IMR-90 (cell line): ENCODE results near the gene CRIM1. TPM values are rescaled to one million over a fixed set of nuclear protein-coding genes. Genes with fewer than 3 reads are reported as not detected.

Experiments used
- ATAC-seq: fragments of 200-7000 bp; cut with Tn5 transposase; 2 replicates; pipeline ENCODE4 v1.9.1; 2020; ENCODE audit warnings: low read depth, mild to moderate bottlenecking, moderate library complexity
- BruUV-seq: library from RNA; stranded (reverse); fragments of 400-500 nt; replicated peaks from 2 replicates; lab custom pipeline; 2021; lab: Mats Ljungman, UMichigan
- CTCF ChIA-PET: fragments of 300-600 bp; formaldehyde crosslinking; extraction: SDS; loops from one replicate; lab custom pipeline; 2021; ENCODE audit warnings: antibody characterized with exemption; lab: Yijun Ruan, JAX
- POLR2A ChIA-PET: fragments of 300-600 bp; sonication (Branson Sonifier 250); formaldehyde crosslinking; loops from one replicate; lab custom pipeline; 2022; ENCODE audit warnings: antibody characterized with exemption; ENCODE audit not compliant: unreplicated experiment; lab: Charles Lee
- DNase-seq: peaks from one replicate; pipeline ENCODE4 v3.0.0; 2013
- H2AFZ ChIP-seq: replicated peaks from 2 replicates; pipeline ENCODE3; 2013; ENCODE audit warnings: low read length, mild to moderate bottlenecking; ENCODE audit not compliant: poor library complexity
- H2AK5ac ChIP-seq: 2 replicates; pipeline ENCODE4 v1.6.1; 2013; ENCODE audit warnings: low read depth, low read length, inconsistent platforms
- H2AK9ac ChIP-seq: replicated peaks from 2 replicates; pipeline ENCODE3; 2013; ENCODE audit warnings: mild to moderate bottlenecking, low read depth, low read length, moderate library complexity; ENCODE audit not compliant: poor library complexity
- H2BK120ac ChIP-seq: 2 replicates; pipeline ENCODE4 v1.6.1; 2013; ENCODE audit warnings: low read depth, low read length, inconsistent platforms
- H2BK15ac ChIP-seq: 3 replicates; pipeline ENCODE4 v1.6.1; 2013; ENCODE audit warnings: low read depth, low read length, inconsistent platforms
- H2BK20ac ChIP-seq: 2 replicates; pipeline ENCODE4 v1.6.1; 2013; ENCODE audit warnings: low read depth, mild to moderate bottlenecking, inconsistent platforms, low read length, moderate library complexity
- H2BK5ac ChIP-seq: 2 replicates; pipeline ENCODE4 v1.6.1; 2013; ENCODE audit warnings: mild to moderate bottlenecking, low read depth, low read length, inconsistent platforms; ENCODE audit not compliant: poor library complexity, severe bottlenecking
- H3K14ac ChIP-seq: replicated peaks from 2 replicates; pipeline ENCODE4 v1.6.1; 2013; ENCODE audit warnings: low read depth, low read length, inconsistent platforms
- H3K18ac ChIP-seq: 2 replicates; pipeline ENCODE4 v1.6.1; 2013; ENCODE audit warnings: low read depth, low read length, control low read depth
- H3K23ac ChIP-seq: 2 replicates; pipeline ENCODE4 v1.6.1; 2013; ENCODE audit warnings: low read depth, low read length, inconsistent platforms
- H3K27ac ChIP-seq: 2 replicates; pipeline ENCODE4 v1.5.1; 2013; ENCODE audit warnings: mild to moderate bottlenecking, control low read depth, low read length; ENCODE audit not compliant: insufficient read depth
- H3K27me3 ChIP-seq: 2 replicates; pipeline ENCODE4 v1.6.1; 2013; ENCODE audit warnings: low read length; ENCODE audit not compliant: control insufficient read depth, insufficient read depth
- H3K36me3 ChIP-seq: 2 replicates; pipeline ENCODE4 v1.6.1; 2013; ENCODE audit warnings: low read length, mixed read lengths; ENCODE audit not compliant: control insufficient read depth, insufficient read depth
- H3K4ac ChIP-seq: 2 replicates; pipeline ENCODE4 v1.6.1; 2013; ENCODE audit warnings: low read depth, low read length, inconsistent platforms
- H3K4me1 ChIP-seq: 2 replicates; pipeline ENCODE4 v1.6.1; 2013; ENCODE audit warnings: low read length, mixed read lengths; ENCODE audit not compliant: control insufficient read depth, insufficient read depth
- H3K4me2 ChIP-seq: 2 replicates; pipeline ENCODE4 v1.6.1; 2013; ENCODE audit warnings: low read depth, mild to moderate bottlenecking, control low read depth, low read length, moderate library complexity
- H3K4me3 ChIP-seq: 2 replicates; pipeline ENCODE4 v1.5.1; 2013; ENCODE audit warnings: low read depth, mild to moderate bottlenecking, control low read depth, low read length, moderate library complexity; ENCODE audit not compliant: insufficient read depth
- H3K56ac ChIP-seq: 2 replicates; pipeline ENCODE4 v1.6.1; 2013; ENCODE audit warnings: low read length, inconsistent platforms; ENCODE audit not compliant: insufficient read depth; ENCODE audit errors: extremely low read depth
- H3K79me1 ChIP-seq, 2 experiments: 2 replicates each; pipeline ENCODE4 v1.6.1; 2013; ENCODE audit warnings: low read length in 2 of 2, inconsistent platforms in 1 of 2, low read depth in 1 of 2
- H3K9ac ChIP-seq: 2 replicates; pipeline ENCODE4 v1.6.1; 2013; ENCODE audit warnings: low read depth, low read length, control low read depth
- H3K9me1 ChIP-seq: 2 replicates; pipeline ENCODE4 v1.6.1; 2013; ENCODE audit warnings: low read length, inconsistent platforms; ENCODE audit not compliant: insufficient read depth
- H3K9me3 ChIP-seq: 2 replicates; pipeline ENCODE4 v1.6.1; 2013; ENCODE audit warnings: low read length; ENCODE audit not compliant: control insufficient read depth, insufficient read depth
- H4K20me1 ChIP-seq: 2 replicates; pipeline ENCODE4 v1.6.1; 2013; ENCODE audit warnings: low read length, inconsistent platforms; ENCODE audit not compliant: insufficient read depth
- H4K5ac ChIP-seq: 2 replicates; pipeline ENCODE4 v1.6.1; 2013; ENCODE audit warnings: mild to moderate bottlenecking, low read depth, low read length, control low read depth
- H4K8ac ChIP-seq, 2 experiments: 2 replicates each; pipeline ENCODE4 v1.6.1; 2013; ENCODE audit warnings: low read depth in 2 of 2, low read length in 2 of 2, control low read depth in 1 of 2, inconsistent platforms in 1 of 2
- H4K91ac ChIP-seq: 2 replicates; pipeline ENCODE4 v1.6.1; 2013; ENCODE audit warnings: low read depth, low read length, inconsistent platforms; ENCODE audit not compliant: insufficient read depth
- BHLHE40 ChIP-seq: fragments of 150-350 bp; IDR thresholded peaks from 2 replicates; pipeline ENCODE4 v1.6.1; 2016; ENCODE audit warnings: mild to moderate bottlenecking, low read depth, low read length
- CEBPB ChIP-seq: IDR thresholded peaks from 2 replicates; pipeline ENCODE4 v1.6.1; 2012; ENCODE audit warnings: low read depth, low read length, improper control_type of control experiment
- CHD1 ChIP-seq: IDR thresholded peaks from 2 replicates; pipeline ENCODE4 v1.6.1; 2012; ENCODE audit warnings: low read depth, low read length, improper control_type of control experiment
- CTCF ChIP-seq: conservative IDR thresholded peaks from 2 replicates; pipeline ENCODE4 v1.5.1; 2012; ENCODE audit warnings: mild to moderate bottlenecking, low read depth, low read length, improper control_type of control experiment
- ELK1 ChIP-seq: fragments of 150-350 bp; IDR thresholded peaks from 2 replicates; pipeline ENCODE4 v1.6.1; 2016; ENCODE audit warnings: low read depth, mild to moderate bottlenecking, low read length, moderate library complexity, borderline replicate concordance
- FOS ChIP-seq: fragments of 150-350 bp; IDR thresholded peaks from 2 replicates; pipeline ENCODE4 v1.6.1; 2016; ENCODE audit warnings: low read depth, low read length
- MAFK ChIP-seq: IDR thresholded peaks from 2 replicates; pipeline ENCODE4 v1.6.1; 2012; ENCODE audit warnings: low read depth, low read length, improper control_type of control experiment
- MAZ ChIP-seq: IDR thresholded peaks from 2 replicates; pipeline ENCODE4 v1.6.1; 2012; ENCODE audit warnings: low read depth, mild to moderate bottlenecking, low read length, improper control_type of control experiment, moderate library complexity, borderline replicate concordance
- MXI1 ChIP-seq: IDR thresholded peaks from 2 replicates; pipeline ENCODE4 v1.6.1; 2012; ENCODE audit warnings: low read depth, mild to moderate bottlenecking, low read length, moderate library complexity, borderline replicate concordance
- NFE2L2 ChIP-seq: fragments of 150-350 bp; IDR thresholded peaks from 2 replicates; pipeline ENCODE4 v1.6.1; 2016; ENCODE audit warnings: low read depth, mild to moderate bottlenecking, low read length
- POLR2A ChIP-seq: IDR thresholded peaks from 2 replicates; pipeline ENCODE4 v1.6.1; 2012; ENCODE audit warnings: mild to moderate bottlenecking, low read depth, low read length
- RAD21 ChIP-seq: IDR thresholded peaks from 2 replicates; pipeline ENCODE4 v1.6.1; 2012; ENCODE audit warnings: low read length, improper control_type of control experiment
- RCOR1 ChIP-seq: IDR thresholded peaks from 2 replicates; pipeline ENCODE4 v1.6.1; 2012; ENCODE audit warnings: mild to moderate bottlenecking, low read length, improper control_type of control experiment; ENCODE audit not compliant: insufficient replicate concordance
- RFX5 ChIP-seq: IDR thresholded peaks from 2 replicates; pipeline ENCODE4 v1.8.0; 2012; ENCODE audit warnings: low read depth, mild to moderate bottlenecking, low read length, moderate library complexity
- SMC3 ChIP-seq: fragments of 150-350 bp; IDR thresholded peaks from 2 replicates; pipeline ENCODE4 v1.6.1; 2016; ENCODE audit warnings: low read depth, mild to moderate bottlenecking, antibody characterized with exemption, low read length, moderate library complexity
- USF2 ChIP-seq: fragments of 150-350 bp; IDR thresholded peaks from 2 replicates; pipeline ENCODE4 v1.6.1; 2017; ENCODE audit warnings: mild to moderate bottlenecking, antibody characterized with exemption, low read length, low read depth
- WGBS, 2 experiments: methylation state at CpG; one replicate each; pipeline versions ENCODE4 v1.1.5 to v1.1.7; 2013; ENCODE audit warnings: missing lambda C conversion rate in 2 of 2; ENCODE audit not compliant: insufficient read length in 1 of 2; ENCODE audit errors: extremely low coverage in 2 of 2; 5-methylcytosine and 5-hydroxymethylcytosine counted together
- dilution Hi-C: fragments of 300-500 bp; cut with HindIII; formaldehyde crosslinking; loops from one replicate; pipeline ENCODE4 v1.14.3; 2018; ENCODE audit warnings: low sequenced_read_pairs; ENCODE audit not compliant: unreplicated experiment
- in situ Hi-C: fragments of 300-500 bp; cut with MboI; formaldehyde crosslinking; loops from 3 replicates; pipeline ENCODE4 v1.14.3; 2019; ENCODE audit warnings: low sequenced_read_pairs, inconsistent platforms, mixed read lengths
- intact Hi-C: fragments of 100-400 bp; cut with micrococcal nuclease; formaldehyde crosslinking; loops from 2 replicates; pipeline ENCODE4 v1.10.0; 2022
- polyA plus RNA-seq, 3 experiments: library from polyadenylated mRNA; depleted of rRNA; stranded (reverse); fragments of >200 nt; gene quantifications; 2 replicates each; pipeline ENCODE4 v1.2.3, GENCODE V29; 2012; ENCODE audit warnings: low replicate concordance in 1 of 3
- total RNA-seq: library from RNA; depleted of rRNA; stranded (reverse); fragments of >200 nt; gene quantifications from 2 replicates; pipeline ENCODE4 v1.2.3, GENCODE V29; 2012

The CRIM1 gene
- total and polyA plus RNA-seq, 2 of the 4 experiments (the other 2 are of a cell fraction): 285 to 490 TPM

- Histone ChIP-seq H3K27ac (no peak overlapping the region), H2BK120ac (no peak overlapping the region), H2BK20ac (no peak overlapping the region), H3K9me1 (peaks cover 28% of the 10 kb centered on the region), H4K5ac (no peak overlapping the region), H3K56ac (no peak overlapping the region), H4K20me1 (peaks cover 82% of the 10 kb centered on the region), H2BK15ac (no peak overlapping the region), H3K36me3 (peaks cover 4% of the 10 kb centered on the region), H3K18ac (no peak overlapping the region), H3K9ac (no peak overlapping the region), H3K9me3 (no peaks in the 10 kb centered on the region), H3K79me1 (peaks cover 12 to 55% of the 10 kb centered on the region in 2 experiments; a peak in 3 of 4 replicates), H4K8ac (no peak overlapping the region), H3K4me2 (no peak overlapping the region), H3K4ac (no peak overlapping the region), H2BK5ac (peak overlapping the region; percentile 25), H3K4me3 (no peak overlapping the region), H3K14ac (no peak overlapping the region), H2AFZ (no peak overlapping the region), H4K91ac (no peak overlapping the region), H3K27me3 (no peaks in the 10 kb centered on the region), H3K4me1 (peaks cover 31% of the 10 kb centered on the region), H2AK5ac (no peak overlapping the region), H3K23ac (no peak overlapping the region), H2AK9ac (no peak overlapping the region)
- no TSS peak for BruUV-seq
- ChIA-PET CTCF (interaction anchor here (0.7 kb wide), 1 partner anchor 8 kb away, joined by 3 read pairs; no protein-coding TSS in a partner anchor), POLR2A (no interaction called here)
- ATAC-seq: no peak
- WGBS, 2 experiments: no CpG with 5 or more reads among the region's 2 CpGs
- TF ChIP-seq ELK1: no peak
- no peak for TF ChIP-seq MAZ
- no peak for TF ChIP-seq RCOR1
- TF ChIP-seq MXI1: no peak
- no peak for TF ChIP-seq NFE2L2
- no peak for TF ChIP-seq POLR2A
- TF ChIP-seq CHD1: no peak
- TF ChIP-seq MAFK: no peak
- TF ChIP-seq USF2: no peak
- no peak for TF ChIP-seq FOS
- no peak for TF ChIP-seq CEBPB
- no peak for TF ChIP-seq RAD21
- no peak for TF ChIP-seq RFX5
- no peak for TF ChIP-seq CTCF
- TF ChIP-seq BHLHE40: no peak
- TF ChIP-seq SMC3: no peak
- dilution Hi-C loops (no loop called here), in situ Hi-C loops (no loop called here), intact Hi-C loops (no loop called here)
- DNase-seq: no peak
Observed at GRCh38 chr2:36409335-36409734, 53.8 kb downstream of the CRIM1 start.
